H1 (cell line): Measurements from ENCODE around the gene ARHGEF39. TPM values are rescaled to one million over a fixed set of nuclear protein-coding genes. Genes with fewer than 3 reads are reported as not detected.

Experiments used
- SAP30 ChIP-seq: fragments of 300-600 bp; sonication (generic); IDR thresholded peaks from 2 replicates; pipeline ENCODE4 v1.7.1; 2012; ENCODE audit warnings: low read length, moderate library complexity, mild to moderate bottlenecking, inconsistent platforms; ENCODE audit not compliant: insufficient read depth, insufficient replicate concordance
- polyA plus RNA-seq, 7 experiments: library from polyadenylated mRNA; depleted of rRNA in 3 of 7; stranded (reverse) in 5 of 7; unstranded in 2 of 7; fragments of >200 nt in 5 of 7; fragments of 200-250 nt in 2 of 7; gene quantifications; 1 replicate in 5 of 7; 2 replicates in 1 of 7; 4 replicates in 1 of 7; pipeline versions ENCODE4 v1.2.1 to v1.2.3, GENCODE V29; 2011 to 2013; ENCODE audit warnings: missing spikeins in 2 of 7, mixed read lengths in 2 of 7
- total RNA-seq: library from RNA; stranded (reverse); fragmentation: NEBNext Ultra II Directional; extraction: Animal tissue kit (Norgen Biotek cat#: 25700); gene quantifications from 2 replicates; pipeline ENCODE4 v1.2.1, GENCODE V29; 2021
- TF ChIP-seq, protein P1 (sequence below): fragments of 300-600 bp; sonication (generic); IDR thresholded peaks from 2 replicates; pipeline ENCODE4 v1.7.1; 2012; ENCODE audit warnings: low read length, moderate library complexity, mild to moderate bottlenecking, inconsistent platforms; ENCODE audit not compliant: insufficient replicate concordance

The ARHGEF39 gene
- total and polyA plus RNA-seq, 2 of the 8 experiments (the other 6 are each of a cell fraction or from before 2014, with no cell fraction given), result 18.6 to 18.7 TPM

DNA sequence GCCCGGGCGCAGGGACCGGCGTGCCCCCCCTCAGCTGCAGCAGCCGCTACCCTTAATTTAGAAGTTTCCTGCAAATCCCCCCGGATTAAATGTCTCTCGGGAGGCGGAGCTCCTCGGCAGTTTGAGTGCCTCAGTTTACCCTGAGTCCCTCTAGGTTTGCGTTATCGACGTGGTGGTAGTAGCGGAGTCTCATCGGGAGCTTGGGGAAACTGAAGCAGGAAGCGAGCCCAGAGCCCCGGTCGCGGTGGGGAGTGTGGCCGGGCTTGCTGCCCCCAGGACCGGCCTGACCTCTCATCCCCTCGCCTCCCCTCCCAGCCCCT, 25.3 kb upstream of the ARHGEF39 start (continued):
- TF ChIP-seq, protein P1, sequence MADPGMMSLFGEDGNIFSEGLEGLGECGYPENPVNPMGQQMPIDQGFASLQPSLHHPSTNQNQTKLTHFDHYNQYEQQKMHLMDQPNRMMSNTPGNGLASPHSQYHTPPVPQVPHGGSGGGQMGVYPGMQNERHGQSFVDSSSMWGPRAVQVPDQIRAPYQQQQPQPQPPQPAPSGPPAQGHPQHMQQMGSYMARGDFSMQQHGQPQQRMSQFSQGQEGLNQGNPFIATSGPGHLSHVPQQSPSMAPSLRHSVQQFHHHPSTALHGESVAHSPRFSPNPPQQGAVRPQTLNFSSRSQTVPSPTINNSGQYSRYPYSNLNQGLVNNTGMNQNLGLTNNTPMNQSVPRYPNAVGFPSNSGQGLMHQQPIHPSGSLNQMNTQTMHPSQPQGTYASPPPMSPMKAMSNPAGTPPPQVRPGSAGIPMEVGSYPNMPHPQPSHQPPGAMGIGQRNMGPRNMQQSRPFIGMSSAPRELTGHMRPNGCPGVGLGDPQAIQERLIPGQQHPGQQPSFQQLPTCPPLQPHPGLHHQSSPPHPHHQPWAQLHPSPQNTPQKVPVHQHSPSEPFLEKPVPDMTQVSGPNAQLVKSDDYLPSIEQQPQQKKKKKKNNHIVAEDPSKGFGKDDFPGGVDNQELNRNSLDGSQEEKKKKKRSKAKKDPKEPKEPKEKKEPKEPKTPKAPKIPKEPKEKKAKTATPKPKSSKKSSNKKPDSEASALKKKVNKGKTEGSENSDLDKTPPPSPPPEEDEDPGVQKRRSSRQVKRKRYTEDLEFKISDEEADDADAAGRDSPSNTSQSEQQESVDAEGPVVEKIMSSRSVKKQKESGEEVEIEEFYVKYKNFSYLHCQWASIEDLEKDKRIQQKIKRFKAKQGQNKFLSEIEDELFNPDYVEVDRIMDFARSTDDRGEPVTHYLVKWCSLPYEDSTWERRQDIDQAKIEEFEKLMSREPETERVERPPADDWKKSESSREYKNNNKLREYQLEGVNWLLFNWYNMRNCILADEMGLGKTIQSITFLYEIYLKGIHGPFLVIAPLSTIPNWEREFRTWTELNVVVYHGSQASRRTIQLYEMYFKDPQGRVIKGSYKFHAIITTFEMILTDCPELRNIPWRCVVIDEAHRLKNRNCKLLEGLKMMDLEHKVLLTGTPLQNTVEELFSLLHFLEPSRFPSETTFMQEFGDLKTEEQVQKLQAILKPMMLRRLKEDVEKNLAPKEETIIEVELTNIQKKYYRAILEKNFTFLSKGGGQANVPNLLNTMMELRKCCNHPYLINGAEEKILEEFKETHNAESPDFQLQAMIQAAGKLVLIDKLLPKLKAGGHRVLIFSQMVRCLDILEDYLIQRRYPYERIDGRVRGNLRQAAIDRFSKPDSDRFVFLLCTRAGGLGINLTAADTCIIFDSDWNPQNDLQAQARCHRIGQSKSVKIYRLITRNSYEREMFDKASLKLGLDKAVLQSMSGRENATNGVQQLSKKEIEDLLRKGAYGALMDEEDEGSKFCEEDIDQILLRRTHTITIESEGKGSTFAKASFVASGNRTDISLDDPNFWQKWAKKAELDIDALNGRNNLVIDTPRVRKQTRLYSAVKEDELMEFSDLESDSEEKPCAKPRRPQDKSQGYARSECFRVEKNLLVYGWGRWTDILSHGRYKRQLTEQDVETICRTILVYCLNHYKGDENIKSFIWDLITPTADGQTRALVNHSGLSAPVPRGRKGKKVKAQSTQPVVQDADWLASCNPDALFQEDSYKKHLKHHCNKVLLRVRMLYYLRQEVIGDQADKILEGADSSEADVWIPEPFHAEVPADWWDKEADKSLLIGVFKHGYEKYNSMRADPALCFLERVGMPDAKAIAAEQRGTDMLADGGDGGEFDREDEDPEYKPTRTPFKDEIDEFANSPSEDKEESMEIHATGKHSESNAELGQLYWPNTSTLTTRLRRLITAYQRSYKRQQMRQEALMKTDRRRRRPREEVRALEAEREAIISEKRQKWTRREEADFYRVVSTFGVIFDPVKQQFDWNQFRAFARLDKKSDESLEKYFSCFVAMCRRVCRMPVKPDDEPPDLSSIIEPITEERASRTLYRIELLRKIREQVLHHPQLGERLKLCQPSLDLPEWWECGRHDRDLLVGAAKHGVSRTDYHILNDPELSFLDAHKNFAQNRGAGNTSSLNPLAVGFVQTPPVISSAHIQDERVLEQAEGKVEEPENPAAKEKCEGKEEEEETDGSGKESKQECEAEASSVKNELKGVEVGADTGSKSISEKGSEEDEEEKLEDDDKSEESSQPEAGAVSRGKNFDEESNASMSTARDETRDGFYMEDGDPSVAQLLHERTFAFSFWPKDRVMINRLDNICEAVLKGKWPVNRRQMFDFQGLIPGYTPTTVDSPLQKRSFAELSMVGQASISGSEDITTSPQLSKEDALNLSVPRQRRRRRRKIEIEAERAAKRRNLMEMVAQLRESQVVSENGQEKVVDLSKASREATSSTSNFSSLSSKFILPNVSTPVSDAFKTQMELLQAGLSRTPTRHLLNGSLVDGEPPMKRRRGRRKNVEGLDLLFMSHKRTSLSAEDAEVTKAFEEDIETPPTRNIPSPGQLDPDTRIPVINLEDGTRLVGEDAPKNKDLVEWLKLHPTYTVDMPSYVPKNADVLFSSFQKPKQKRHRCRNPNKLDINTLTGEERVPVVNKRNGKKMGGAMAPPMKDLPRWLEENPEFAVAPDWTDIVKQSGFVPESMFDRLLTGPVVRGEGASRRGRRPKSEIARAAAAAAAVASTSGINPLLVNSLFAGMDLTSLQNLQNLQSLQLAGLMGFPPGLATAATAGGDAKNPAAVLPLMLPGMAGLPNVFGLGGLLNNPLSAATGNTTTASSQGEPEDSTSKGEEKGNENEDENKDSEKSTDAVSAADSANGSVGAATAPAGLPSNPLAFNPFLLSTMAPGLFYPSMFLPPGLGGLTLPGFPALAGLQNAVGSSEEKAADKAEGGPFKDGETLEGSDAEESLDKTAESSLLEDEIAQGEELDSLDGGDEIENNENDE, result no peak
- no peak for TF ChIP-seq SAP30
- TF ChIP-seq, all 59 proteins: peak for 1
